HAP-1 (cell line): ENCODE results near the gene PCSK2.
"Not testable (repeated sequence)": the region's sequence is repeated elsewhere in the genome, so short reads cannot be mapped to it uniquely, and the experiment has no call there.

ENCODE experiments used
- DNase-seq, 2 experiments: peaks; one replicate each; pipeline ENCODE4 v3.0.0-alpha.2; 2016 to 2020; ENCODE audit warnings: low spot score in 2 of 2
- H3K27me3 ChIP-seq: fragments of 250-450 bp; sonication (Bioruptor Pico); 2 replicates; pipeline ENCODE4 v1.5.1; 2020; ENCODE audit warnings: low read depth, mild to moderate bottlenecking, moderate library complexity
- H3K36me3 ChIP-seq: fragments of 250-450 bp; sonication (Bioruptor Pico); replicated peaks from 2 replicates; pipeline ENCODE4 v1.5.1; 2020; ENCODE audit warnings: mild to moderate bottlenecking
- H3K4me1 ChIP-seq: fragments of 250-450 bp; sonication (Bioruptor Pico); 2 replicates; pipeline ENCODE4 v1.5.1; 2020; ENCODE audit warnings: mild to moderate bottlenecking
- H3K4me3 ChIP-seq: fragments of 250-450 bp; sonication (Bioruptor Pico); 2 replicates; pipeline ENCODE4 v1.5.1; 2020; ENCODE audit warnings: mild to moderate bottlenecking, moderate library complexity
- H3K9me3 ChIP-seq: fragments of 250-450 bp; sonication (Bioruptor Pico); 2 replicates; pipeline ENCODE4 v1.5.1; 2020; ENCODE audit warnings: mild to moderate bottlenecking, moderate library complexity
- in situ Hi-C: fragments of 300-500 bp; cut with MboI; formaldehyde crosslinking; loops from 3 replicates; pipeline ENCODE4 v1.14.3; 2020; ENCODE audit warnings: low sequenced_read_pairs, inconsistent platforms, mixed read lengths

The PCSK2 gene, protein sequence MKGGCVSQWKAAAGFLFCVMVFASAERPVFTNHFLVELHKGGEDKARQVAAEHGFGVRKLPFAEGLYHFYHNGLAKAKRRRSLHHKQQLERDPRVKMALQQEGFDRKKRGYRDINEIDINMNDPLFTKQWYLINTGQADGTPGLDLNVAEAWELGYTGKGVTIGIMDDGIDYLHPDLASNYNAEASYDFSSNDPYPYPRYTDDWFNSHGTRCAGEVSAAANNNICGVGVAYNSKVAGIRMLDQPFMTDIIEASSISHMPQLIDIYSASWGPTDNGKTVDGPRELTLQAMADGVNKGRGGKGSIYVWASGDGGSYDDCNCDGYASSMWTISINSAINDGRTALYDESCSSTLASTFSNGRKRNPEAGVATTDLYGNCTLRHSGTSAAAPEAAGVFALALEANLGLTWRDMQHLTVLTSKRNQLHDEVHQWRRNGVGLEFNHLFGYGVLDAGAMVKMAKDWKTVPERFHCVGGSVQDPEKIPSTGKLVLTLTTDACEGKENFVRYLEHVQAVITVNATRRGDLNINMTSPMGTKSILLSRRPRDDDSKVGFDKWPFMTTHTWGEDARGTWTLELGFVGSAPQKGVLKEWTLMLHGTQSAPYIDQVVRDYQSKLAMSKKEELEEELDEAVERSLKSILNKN

DNA sequence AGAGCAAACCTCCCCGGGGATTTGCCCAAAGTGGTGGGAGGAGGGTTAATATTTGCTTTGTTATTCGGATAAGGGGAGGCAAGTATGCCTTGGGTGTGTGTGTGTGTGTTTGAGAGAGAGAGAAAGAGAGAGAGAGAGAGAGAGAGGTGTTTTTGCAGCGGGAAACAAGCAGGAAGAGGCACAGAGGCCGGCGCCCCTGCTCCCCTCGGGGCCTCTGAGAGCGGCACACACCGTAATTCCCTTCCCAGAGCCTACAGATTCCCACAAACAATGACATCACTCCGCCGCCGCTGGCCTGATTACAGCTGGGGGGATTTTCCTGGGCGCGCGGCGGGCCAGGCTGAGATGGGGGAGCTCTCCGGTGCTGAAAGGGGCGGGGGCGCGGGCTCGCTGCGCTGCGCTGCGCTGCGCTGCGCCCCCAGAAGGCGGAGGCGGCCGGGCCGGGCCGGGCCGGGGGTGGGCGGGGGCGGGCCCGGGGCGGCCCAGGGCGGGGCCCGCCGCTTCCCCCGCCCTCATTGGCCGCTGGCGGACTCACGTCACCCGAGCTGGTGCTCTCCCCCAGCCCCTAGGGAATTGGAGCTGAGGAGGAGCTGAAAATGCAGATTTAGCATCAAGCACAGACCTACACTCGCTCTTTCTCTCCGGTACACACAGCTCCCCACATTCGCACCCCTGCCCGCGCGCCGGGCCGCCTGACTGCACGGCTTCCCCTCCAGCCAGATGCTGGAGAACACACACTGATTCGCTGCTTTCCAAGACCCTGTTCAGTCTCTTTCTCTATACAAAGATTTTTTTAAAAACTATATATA, at the start of gene PCSK2:
Gene PCSK2, plus strand, starts transcription at position 631 of the 809 bp plus-strand sequence. CDS start 266 bp downstream, outside the sequence.
- in situ Hi-C loops: no loop called here
- Histone ChIP-seq H3K27me3 (peaks cover 9% of the 10 kb centered on the region), H3K36me3 (no peaks in the 10 kb centered on the region), H3K9me3 (no peaks in the 10 kb centered on the region), H3K4me3 (no peak within 1 kb of the TSS), H3K4me1 (no peaks in the 10 kb centered on the region)
- DNase-seq: peak; percentile 37 to 68

DNA sequence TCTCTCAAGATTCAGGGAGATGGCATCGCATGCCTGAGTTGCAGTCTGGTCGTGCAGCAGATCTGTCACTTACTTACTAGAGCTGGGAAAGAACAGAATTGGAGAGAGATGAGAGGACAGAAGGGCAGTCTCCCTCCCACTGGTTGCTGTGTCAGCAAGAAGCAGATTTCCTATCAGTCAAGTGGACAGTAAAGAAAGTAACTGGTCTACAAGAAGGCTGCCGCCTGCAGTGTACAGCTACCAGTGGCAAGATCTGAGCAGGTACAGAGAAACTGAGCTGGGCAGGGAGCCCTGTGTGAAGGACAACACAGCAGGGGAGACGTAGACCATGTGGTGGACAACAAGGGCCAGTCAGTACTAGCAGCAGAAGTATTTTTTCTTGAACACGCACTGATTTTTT, 49.5 kb upstream of the PCSK2 start:
- Histone ChIP-seq H3K9me3 (no peaks in the 10 kb centered on the region), H3K4me1 (no peaks in the 10 kb centered on the region), H3K36me3 (no peaks in the 10 kb centered on the region), H3K4me3 (no peak overlapping the region), H3K27me3 (no peaks in the 10 kb centered on the region)
- in situ Hi-C loops: no loop called here
- no peak for DNase-seq

DNA sequence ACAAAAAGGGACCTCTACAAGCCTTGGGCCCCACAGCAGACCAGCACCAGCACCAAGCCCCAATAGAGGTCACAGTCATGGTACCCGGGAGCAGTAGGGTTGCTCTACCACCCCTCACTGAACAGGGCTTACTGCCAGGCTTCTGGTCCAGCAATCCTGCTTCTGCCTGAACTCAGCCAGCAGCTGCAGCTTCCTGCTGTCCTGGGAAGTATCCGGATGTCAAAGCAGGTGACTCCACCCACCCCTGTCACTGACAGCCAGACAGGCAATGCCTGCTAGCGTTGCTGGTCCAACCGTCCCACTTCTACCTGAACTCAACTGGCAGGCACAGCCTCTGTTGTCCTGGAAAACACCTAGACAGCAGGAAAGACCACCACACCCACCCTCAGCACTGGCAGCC, 47.0 kb upstream of the PCSK2 start:
- H3K9me3 ChIP-seq: no peaks in the 10 kb centered on the region
- no peaks in the 10 kb centered on the region for H3K27me3 ChIP-seq
- no peak for DNase-seq
- no peak overlapping the region for H3K4me3 ChIP-seq
- H3K4me1 ChIP-seq: no peaks in the 10 kb centered on the region
- H3K36me3 ChIP-seq: no peaks in the 10 kb centered on the region
- in situ Hi-C loops: no loop called here

DNA sequence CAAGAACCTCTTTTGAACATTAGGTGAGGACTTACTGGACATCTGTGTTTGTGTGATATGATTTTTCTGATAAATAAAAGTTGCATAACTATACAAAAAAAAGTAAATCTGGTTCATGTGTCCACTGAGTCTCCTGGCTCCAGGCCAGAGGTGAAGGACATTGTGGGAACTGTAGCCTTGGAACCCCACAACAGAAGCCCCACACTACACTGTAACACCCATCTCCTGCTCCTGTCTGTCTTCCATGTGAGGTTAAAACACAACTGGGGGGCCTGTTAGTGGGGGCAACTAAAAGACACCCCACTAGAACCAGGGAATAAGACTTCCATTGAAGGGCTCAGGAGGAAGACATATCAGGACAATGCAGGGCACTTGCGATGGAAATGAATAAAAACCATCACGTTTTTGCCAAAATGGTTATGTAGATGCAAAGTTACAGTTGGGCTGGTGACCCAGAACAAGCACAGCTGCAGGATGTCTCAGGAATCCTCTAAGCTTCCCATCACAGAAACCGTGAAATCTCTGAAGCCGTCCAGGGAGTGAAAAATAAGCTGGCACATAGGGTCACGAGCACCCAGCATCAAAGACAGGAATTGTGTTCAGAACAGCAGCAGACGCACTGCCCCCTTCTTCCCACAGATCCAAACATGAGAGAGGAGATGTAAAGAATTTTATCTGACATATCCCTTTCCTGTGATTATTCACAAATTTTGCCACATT, 36.7 kb upstream of the PCSK2 start:
- DNase-seq: no peak
- Histone ChIP-seq H3K36me3 (no peaks in the 10 kb centered on the region), H3K4me3 (no peak overlapping the region), H3K4me1 (no peaks in the 10 kb centered on the region), H3K9me3 (no peaks in the 10 kb centered on the region), H3K27me3 (no peaks in the 10 kb centered on the region)
- in situ Hi-C loops: no loop called here

DNA sequence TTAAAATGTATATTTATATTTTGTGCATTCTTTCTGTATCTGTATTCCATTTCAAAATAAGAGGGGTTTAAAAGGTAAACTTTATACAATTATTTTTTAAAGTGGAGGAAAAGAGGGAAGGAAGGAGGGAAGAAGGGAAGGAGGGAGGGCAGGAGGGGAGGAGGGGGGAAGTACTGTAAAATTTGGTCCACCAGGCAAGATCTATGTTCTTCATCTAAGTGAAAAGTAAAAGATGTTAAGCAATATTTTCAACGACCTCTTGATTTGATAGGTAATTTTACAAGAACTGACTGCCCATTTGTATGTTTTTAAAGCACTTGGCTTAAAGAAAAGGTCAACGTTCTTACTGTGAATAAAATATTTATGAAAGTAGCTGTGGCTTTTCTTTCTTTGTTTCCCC, 29.8 kb upstream of the PCSK2 start:
- Histone ChIP-seq H3K36me3 (no peaks in the 10 kb centered on the region), H3K4me3 (no peak overlapping the region), H3K27me3 (peaks cover 6% of the 10 kb centered on the region), H3K9me3 (no peaks in the 10 kb centered on the region), H3K4me1 (no peaks in the 10 kb centered on the region)
- in situ Hi-C loops: no loop called here
- no peak for DNase-seq

DNA sequence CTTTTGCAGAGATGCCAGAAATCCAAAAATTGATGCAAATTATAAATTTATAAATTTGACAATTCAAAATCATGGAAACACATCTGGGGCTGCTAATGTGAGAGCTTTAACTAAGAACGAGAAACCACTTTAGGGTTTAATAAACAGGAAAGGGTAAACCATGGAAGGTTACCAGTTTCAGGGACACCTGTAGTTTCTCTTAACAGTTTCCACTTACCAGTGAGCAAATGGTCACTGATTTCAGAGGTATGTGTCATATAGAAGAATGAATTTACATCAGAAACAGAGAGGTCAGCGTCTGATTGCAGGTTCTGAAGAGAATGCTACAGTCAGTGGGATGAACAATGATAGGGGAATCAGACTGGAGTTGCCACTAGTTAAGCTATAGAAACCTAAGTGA, 24.8 kb upstream of the PCSK2 start:
- H3K9me3 ChIP-seq: no peaks in the 10 kb centered on the region
- no peaks in the 10 kb centered on the region for H3K4me1 ChIP-seq
- H3K4me3 ChIP-seq: no peak overlapping the region
- in situ Hi-C loops: no loop called here
- DNase-seq: no peak
- no peaks in the 10 kb centered on the region for H3K36me3 ChIP-seq
- H3K27me3 ChIP-seq: peaks cover 16% of the 10 kb centered on the region

DNA sequence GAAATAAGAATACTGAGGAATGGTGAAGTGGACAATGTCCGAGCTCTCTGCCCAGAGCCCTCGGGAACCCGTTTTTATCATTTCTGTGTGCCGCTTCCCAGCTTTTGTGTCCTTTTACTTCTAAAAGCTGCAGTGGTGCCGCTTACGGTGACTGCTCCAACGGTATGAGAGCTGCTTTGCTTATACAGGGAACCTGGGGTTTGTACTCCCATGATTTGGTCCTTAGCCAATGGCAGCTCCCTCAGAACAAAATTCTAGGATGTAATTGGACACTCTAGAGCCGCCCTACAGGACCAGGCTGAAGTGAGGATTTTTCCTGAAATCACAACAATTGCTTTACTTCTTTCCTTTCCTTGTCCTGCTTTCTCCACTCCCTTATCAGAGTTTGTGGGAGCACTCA, 24.2 kb upstream of the PCSK2 start:
- in situ Hi-C loops: no loop called here
- H3K9me3 ChIP-seq: no peaks in the 10 kb centered on the region
- DNase-seq: no peak
- H3K27me3 ChIP-seq: peaks cover 16% of the 10 kb centered on the region
- H3K36me3 ChIP-seq: no peaks in the 10 kb centered on the region
- H3K4me1 ChIP-seq: no peaks in the 10 kb centered on the region
- H3K4me3 ChIP-seq: no peak overlapping the region

DNA sequence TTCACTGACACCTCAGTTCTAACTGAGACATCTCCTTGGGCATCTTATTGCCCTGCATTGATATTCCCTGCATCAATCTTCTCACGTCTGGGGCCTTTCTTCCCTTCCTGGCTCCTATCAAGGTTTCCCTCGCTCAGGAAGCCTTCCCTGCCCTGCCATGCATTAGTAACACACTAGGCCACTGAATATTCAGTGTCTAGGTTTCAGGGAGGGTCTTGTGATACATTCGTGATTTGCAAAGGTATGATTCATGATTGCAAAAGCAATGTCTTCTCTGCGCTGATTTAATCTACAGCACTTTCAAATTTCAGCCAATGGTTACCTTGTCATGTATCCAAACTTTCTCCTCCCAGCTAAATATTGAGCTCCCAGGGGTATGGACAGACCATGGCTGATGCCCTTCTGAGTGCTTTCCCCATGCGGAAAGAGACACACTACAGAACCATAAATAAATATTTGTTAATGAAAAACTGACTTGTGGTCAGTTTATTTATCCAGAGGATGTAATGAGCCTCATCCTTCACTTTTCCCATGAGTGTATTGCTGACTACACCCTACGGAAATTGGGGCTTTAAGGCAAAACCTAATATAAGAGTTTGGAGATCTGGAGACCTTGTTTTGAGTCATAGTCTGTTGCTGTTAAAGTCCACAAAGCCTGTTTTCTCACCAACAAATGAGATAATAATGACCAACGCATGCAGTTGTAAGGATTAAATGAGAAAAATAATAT, 21.6 kb upstream of the PCSK2 start:
- Histone ChIP-seq H3K9me3 (no peaks in the 10 kb centered on the region), H3K4me3 (no peak overlapping the region), H3K4me1 (no peaks in the 10 kb centered on the region), H3K36me3 (no peaks in the 10 kb centered on the region), H3K27me3 (peaks cover 16% of the 10 kb centered on the region)
- in situ Hi-C loops: no loop called here
- DNase-seq: no peak

DNA sequence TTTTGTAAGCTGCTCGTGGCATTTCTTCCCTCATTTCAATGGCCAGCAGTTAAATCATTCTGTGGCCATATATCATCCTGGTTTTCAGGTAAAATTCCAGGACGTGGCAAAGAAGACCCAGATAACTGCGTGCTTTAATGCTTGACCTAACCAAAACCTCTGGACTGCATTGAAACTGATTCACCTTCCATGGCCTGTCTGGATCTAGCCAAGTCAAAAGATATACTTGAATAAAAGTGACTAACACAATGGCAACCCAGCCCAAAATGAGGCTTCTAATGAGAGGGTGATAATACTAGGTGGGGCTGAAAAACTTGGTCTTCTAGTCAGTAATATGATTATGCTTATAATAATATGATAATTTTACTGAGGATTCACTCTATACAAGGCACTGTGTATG, 16.5 kb upstream of the PCSK2 start:
- in situ Hi-C loops: no loop called here
- Histone ChIP-seq H3K4me3 (no peak overlapping the region), H3K27me3 (no peaks in the 10 kb centered on the region), H3K36me3 (no peaks in the 10 kb centered on the region), H3K4me1 (no peaks in the 10 kb centered on the region), H3K9me3 (no peaks in the 10 kb centered on the region)
- DNase-seq: no peak

DNA sequence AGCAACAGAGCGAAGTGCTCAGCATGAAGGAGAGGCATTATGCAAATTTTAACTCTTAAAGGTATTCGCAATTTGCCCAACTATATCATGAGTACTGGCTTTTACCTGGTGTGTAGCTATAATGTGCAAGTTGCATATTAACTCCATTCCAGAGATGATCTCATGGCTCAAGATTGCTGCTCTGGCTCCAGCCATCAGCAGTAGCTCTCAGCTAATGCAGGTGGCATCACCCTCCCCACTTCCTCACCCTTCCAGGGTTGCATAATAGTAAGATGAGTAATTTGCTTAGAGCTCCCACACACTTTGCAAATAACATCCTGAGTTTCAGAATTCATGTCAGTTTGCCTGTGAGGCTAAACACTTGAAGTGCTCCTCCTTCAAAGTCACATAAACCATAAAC, 15.9 kb upstream of the PCSK2 start:
- no peaks in the 10 kb centered on the region for H3K27me3 ChIP-seq
- H3K4me3 ChIP-seq: no peak overlapping the region
- no peaks in the 10 kb centered on the region for H3K4me1 ChIP-seq
- in situ Hi-C loops: no loop called here
- H3K36me3 ChIP-seq: no peaks in the 10 kb centered on the region
- H3K9me3 ChIP-seq: no peaks in the 10 kb centered on the region
- DNase-seq: no peak

DNA sequence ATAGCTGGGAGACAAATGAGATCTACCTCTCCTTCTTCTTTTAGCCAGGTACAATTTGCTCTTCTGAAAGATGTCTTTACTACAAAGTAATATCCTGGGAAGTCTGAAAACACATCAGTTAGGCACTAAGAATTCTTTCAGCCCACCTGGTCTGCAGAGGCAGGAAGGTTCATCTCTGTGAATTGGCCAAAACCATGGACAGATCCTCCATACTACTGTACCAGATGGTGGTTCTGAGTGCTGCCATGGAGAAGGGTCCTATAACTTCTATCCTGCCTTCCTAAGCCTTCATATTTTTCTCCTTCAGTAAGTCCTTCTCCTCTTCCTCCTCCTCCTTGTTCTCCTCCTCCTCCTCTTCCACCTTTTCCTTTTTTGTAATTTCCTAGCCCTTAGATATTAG, 11.7 kb upstream of the PCSK2 start:
- in situ Hi-C loops: no loop called here
- Histone ChIP-seq H3K27me3 (no peaks in the 10 kb centered on the region; the same call in 1 of the 2 replicates), H3K4me3 (no peak overlapping the region), H3K36me3 (no peaks in the 10 kb centered on the region), H3K9me3 (no peaks in the 10 kb centered on the region), H3K4me1 (no peaks in the 10 kb centered on the region)
- no peak for DNase-seq

DNA sequence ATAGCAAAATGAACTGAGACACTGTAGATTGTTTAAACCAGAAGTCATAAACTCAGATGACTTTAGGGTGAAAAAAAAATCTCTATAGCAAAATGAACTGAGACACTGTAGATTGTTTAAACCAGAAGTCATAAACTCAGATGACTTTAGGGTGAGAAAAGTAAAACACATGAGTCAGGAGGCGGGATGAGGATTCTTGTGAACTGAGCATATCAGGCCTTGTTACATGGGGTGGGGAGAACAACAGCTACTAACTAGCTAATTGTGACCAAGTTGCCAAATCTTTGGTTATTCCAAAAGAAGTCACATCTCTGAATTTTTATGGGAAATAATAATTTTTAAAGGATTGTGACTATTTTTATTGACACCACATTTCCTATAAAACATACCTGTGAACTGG, 7.0 kb upstream of the PCSK2 start:
- H3K4me1 ChIP-seq, DNase-seq, H3K9me3 ChIP-seq, H3K4me3 ChIP-seq, H3K36me3 ChIP-seq, in situ Hi-C loops, H3K27me3 ChIP-seq: not testable (repeated sequence)

DNA sequence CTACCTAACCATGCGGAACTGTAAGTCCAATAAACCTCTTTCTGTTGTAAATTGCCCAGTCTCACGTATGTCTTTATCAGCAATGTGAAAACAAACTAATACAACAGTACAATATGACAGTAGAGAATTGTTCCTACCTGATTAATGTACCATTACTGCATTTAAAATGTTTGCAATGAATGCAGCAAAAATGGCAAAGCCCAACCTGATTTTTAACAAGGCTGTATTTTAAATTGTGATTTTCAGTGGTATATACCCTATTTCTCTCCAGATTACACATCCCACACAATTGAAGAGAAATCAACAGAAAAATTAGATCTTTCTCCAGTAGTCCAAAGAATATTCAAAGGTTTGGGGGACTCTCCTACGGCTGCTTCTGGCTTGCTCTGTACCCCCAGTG, 3.3 kb upstream of the PCSK2 start:
- H3K9me3 ChIP-seq: no peaks in the 10 kb centered on the region
- in situ Hi-C loops: no loop called here
- no peak for DNase-seq

More for the DNA sequence above, 3.3 kb upstream of the PCSK2 start:
- Histone ChIP-seq H3K27me3 (peaks cover 6% of the 10 kb centered on the region), H3K4me1 (no peaks in the 10 kb centered on the region), H3K4me3 (no peak overlapping the region), H3K36me3 (no peaks in the 10 kb centered on the region)
